Endodermal cell (in vitro differentiated cells): ENCODE data around the gene ZSWIM8. TPM values are rescaled to one million over a fixed set of nuclear protein-coding genes. Genes with fewer than 3 reads are reported as not detected.

ENCODE experiments used
- DNase-seq: peaks from one replicate; pipeline ENCODE4 v3.0.0-alpha.2; 2017
- H3K27ac ChIP-seq: 2 replicates; pipeline ENCODE4 v1.5.1; 2013; ENCODE audit warnings: mild to moderate bottlenecking, low read depth, low read length, moderate library complexity
- H3K27me3 ChIP-seq: 2 replicates; pipeline ENCODE4 v1.6.1; 2013; ENCODE audit warnings: mild to moderate bottlenecking, low read length, moderate library complexity; ENCODE audit not compliant: insufficient read depth, control insufficient read depth, poor library complexity, severe bottlenecking
- H3K36me3 ChIP-seq: 2 replicates; pipeline ENCODE4 v1.7.0; 2013; ENCODE audit warnings: mild to moderate bottlenecking, low read length, moderate library complexity; ENCODE audit not compliant: control insufficient read depth, insufficient read depth
- H3K4me1 ChIP-seq: one replicate; pipeline ENCODE4 v1.7.0; 2013; ENCODE audit warnings: low read length; ENCODE audit not compliant: control insufficient read depth, insufficient read depth
- H3K4me3 ChIP-seq: 2 replicates; pipeline ENCODE4 v1.5.1; 2013; ENCODE audit warnings: mild to moderate bottlenecking, low read length, moderate library complexity
- H3K9ac ChIP-seq: 2 replicates; pipeline ENCODE4 v1.6.1; 2013; ENCODE audit warnings: mild to moderate bottlenecking, low read length, moderate library complexity; ENCODE audit not compliant: poor library complexity, severe bottlenecking; ENCODE audit errors: extremely low read depth
- H3K9me3 ChIP-seq: 2 replicates; pipeline ENCODE4 v1.6.1; 2013; ENCODE audit warnings: mild to moderate bottlenecking, low read length, moderate library complexity; ENCODE audit not compliant: control insufficient read depth
- H3K27ac Mint-ChIP-seq: 2 replicates; pipeline ENCODE4 v1.8.0; 2020; ENCODE audit warnings: mixed read lengths
- H3K27me3 Mint-ChIP-seq: 2 replicates; pipeline ENCODE4 v1.8.0; 2021; ENCODE audit warnings: mild to moderate bottlenecking, mixed read lengths; ENCODE audit not compliant: insufficient read depth
- H3K36me3 Mint-ChIP-seq: 2 replicates; pipeline ENCODE4 v1.8.0; 2020; ENCODE audit warnings: low read depth, mixed read lengths
- H3K4me1 Mint-ChIP-seq: 2 replicates; pipeline ENCODE4 v1.8.0; 2020; ENCODE audit warnings: mixed read lengths
- H3K4me3 Mint-ChIP-seq: 2 replicates; pipeline ENCODE4 v1.8.0; 2020; ENCODE audit warnings: mild to moderate bottlenecking, moderate library complexity, mixed read lengths
- H3K9me3 Mint-ChIP-seq: 2 replicates; pipeline ENCODE4 v1.8.0; 2020; ENCODE audit warnings: mild to moderate bottlenecking, mixed read lengths
- CTCF ChIP-seq: fragments of 200-600 bp; sonication (generic); conservative IDR thresholded peaks from 2 replicates; pipeline ENCODE4 v1.5.0; 2021; ENCODE audit warnings: antibody characterized with exemption, mild to moderate bottlenecking
- WGBS, 2 experiments: methylation state at CpG; one replicate each; pipeline versions ENCODE4 v1.1.5 to v1.1.7; 2013; ENCODE audit warnings: missing lambda C conversion rate in 2 of 2, mixed read lengths in 1 of 2; ENCODE audit not compliant: insufficient coverage in 1 of 2, insufficient read length in 1 of 2; 5-methylcytosine and 5-hydroxymethylcytosine counted together
- total RNA-seq, 2 donors: library from RNA; stranded (reverse); fragmentation: NEBNext Ultra II Directional in 1 of 2; extraction: Animal tissue kit (Norgen Biotek cat#: 25700) in 1 of 2; gene quantifications; 2 replicates in 1 of 2; 3 replicates in 1 of 2; pipeline ENCODE4 v1.2.1, GENCODE V29; 2021

Gene ZSWIM8
- total RNA-seq, 2 donors from 2014 or later = 75.9 to 79.8 TPM

GRCh38 chr10:73840403-73841060 is 55.1 kb downstream of the ZSWIM8 start:
- H3K36me3 ChIP-seq = peaks cover 53% of the 10 kb centered on the region
- Mint-ChIP-seq H3K36me3 (peaks cover 21% of the 10 kb centered on the region), H3K4me1 (no peaks in the 10 kb centered on the region), H3K9me3 (no peaks in the 10 kb centered on the region), H3K27ac (no peak overlapping the region), H3K27me3 (no peaks in the 10 kb centered on the region), H3K4me3 (no peak overlapping the region)
- DNase-seq = no peak
- WGBS, 2 experiments = 91 to 96% methylated on average over 12 to 13 of the region's 13 CpGs
- H3K4me3 ChIP-seq = no peak overlapping the region
- no peaks in the 10 kb centered on the region for H3K27me3 ChIP-seq
- no peak overlapping the region for H3K27ac ChIP-seq
- H3K4me1 ChIP-seq = peaks cover 5% of the 10 kb centered on the region
- H3K9ac ChIP-seq = no peak overlapping the region
- H3K9me3 ChIP-seq = no peaks in the 10 kb centered on the region
- TF ChIP-seq CTCF = no peak

GRCh38 chr10:73841061-73841421 is 55.6 kb downstream of the ZSWIM8 start:
- no peak overlapping the region for H3K27ac ChIP-seq
- Mint-ChIP-seq H3K9me3 (no peaks in the 10 kb centered on the region), H3K27ac (no peak overlapping the region), H3K4me1 (no peaks in the 10 kb centered on the region), H3K4me3 (no peak overlapping the region), H3K36me3 (peaks cover 24% of the 10 kb centered on the region), H3K27me3 (no peaks in the 10 kb centered on the region)
- no peak for TF ChIP-seq CTCF
- no peaks in the 10 kb centered on the region for H3K27me3 ChIP-seq
- no peak overlapping the region for H3K4me3 ChIP-seq
- 96 to 100% methylated on average over 1 to 8 of the region's 9 CpGs for WGBS, 2 experiments
- no peak for DNase-seq
- peaks cover 5% of the 10 kb centered on the region for H3K4me1 ChIP-seq
- no peaks in the 10 kb centered on the region for H3K9me3 ChIP-seq
- H3K9ac ChIP-seq = no peak overlapping the region
- H3K36me3 ChIP-seq = peaks cover 58% of the 10 kb centered on the region

- H3K9ac ChIP-seq = no peak overlapping the region
- H3K27ac ChIP-seq = no peak overlapping the region
- H3K9me3 ChIP-seq = no peaks in the 10 kb centered on the region
- H3K4me3 ChIP-seq = no peak overlapping the region
- H3K27me3 ChIP-seq = no peaks in the 10 kb centered on the region
- peaks cover 63% of the 10 kb centered on the region for H3K36me3 ChIP-seq
- H3K27me3 Mint-ChIP-seq = no peaks in the 10 kb centered on the region
- H3K27ac Mint-ChIP-seq = no peak overlapping the region
- no peak for TF ChIP-seq CTCF
- no peaks in the 10 kb centered on the region for H3K4me1 Mint-ChIP-seq
- 93 to 100% methylated on average over 8 to 9 of the region's 9 CpGs for WGBS, 2 experiments
- peaks cover 31% of the 10 kb centered on the region for H3K36me3 Mint-ChIP-seq
- no peaks in the 10 kb centered on the region for H3K9me3 Mint-ChIP-seq
- H3K4me1 ChIP-seq = peaks cover 2% of the 10 kb centered on the region
- H3K4me3 Mint-ChIP-seq = no peak overlapping the region
- DNase-seq = no peak
Measured at GRCh38 chr10:73841526-73842285, 56.3 kb downstream of the ZSWIM8 start.
